ENCODE measurements around the gene VSIG4. TPM values are rescaled to one million over a fixed set of nuclear protein-coding genes. Genes with fewer than 3 reads are reported as not detected.
A peak's percentile ranks its signal among the peaks of the same experiment; 100 is the strongest.
"Not testable (repeated sequence)": the region's sequence is repeated elsewhere in the genome, so short reads cannot be mapped to it uniquely, and the experiment has no call there.

VSIG4 gene
- polyA plus RNA-seq, 3 donors = 4.6 to 6.4 (median 6.0) TPM

- DNase-seq (ENCODE audit: low read depth in 3 of 3, low spot score in 2 of 3) = no peak
These were observed 52.1 kb downstream of the VSIG4 start for GRCh38 chrX:65987811-65988210.

- peak in 1 of 3 donors; percentile 3 for DNase-seq (ENCODE audit: low read depth in 3 of 3, low spot score in 2 of 3)
These were observed 53.8 kb downstream of the VSIG4 start for GRCh38 chrX:65985922-65986588.

GRCh38 chrX:65985211-65985610 is 54.7 kb downstream of the VSIG4 start:
- DNase-seq (ENCODE audit: low read depth in 3 of 3, low spot score in 2 of 3) = no peak

GRCh38 chrX:65977161-65977560 is 62.7 kb downstream of the VSIG4 start:
- not testable (repeated sequence) for DNase-seq (ENCODE audit: low read depth in 3 of 3, low spot score in 2 of 3)

- no peak for DNase-seq (ENCODE audit: low read depth in 3 of 3, low spot score in 2 of 3)
These were observed 63.7 kb downstream of the VSIG4 start for GRCh38 chrX:65976161-65976560.

GRCh38 chrX:65975161-65975751 is 64.6 kb downstream of the VSIG4 start:
- DNase-seq (ENCODE audit: low read depth in 3 of 3, low spot score in 2 of 3) = not testable (repeated sequence)

Other genes with a start within 250 kb of the VSIG4 start
- 10 to 100 TPM; 53.5 to 60.2 (median 54.6) TPM for gene HEPH, start 124.2 kb upstream of the VSIG4 start, polyA plus RNA-seq (ENCODE audit: insufficient read length in 3 of 3)